CD4-positive, alpha-beta T cell treated with Interferon alpha-2 for 1 hour (primary cell): ENCODE data around the gene CLEC18C.
"Not testable (repeated sequence)": the region's sequence is repeated elsewhere in the genome, so short reads cannot be mapped to it uniquely, and the experiment has no call there.

ENCODE experiments used
- DNase-seq, 2 donors: peaks; one replicate each; pipeline ENCODE4 v3.0.0-alpha.2; 2020 to 2022

The CLEC18C gene

DNA sequence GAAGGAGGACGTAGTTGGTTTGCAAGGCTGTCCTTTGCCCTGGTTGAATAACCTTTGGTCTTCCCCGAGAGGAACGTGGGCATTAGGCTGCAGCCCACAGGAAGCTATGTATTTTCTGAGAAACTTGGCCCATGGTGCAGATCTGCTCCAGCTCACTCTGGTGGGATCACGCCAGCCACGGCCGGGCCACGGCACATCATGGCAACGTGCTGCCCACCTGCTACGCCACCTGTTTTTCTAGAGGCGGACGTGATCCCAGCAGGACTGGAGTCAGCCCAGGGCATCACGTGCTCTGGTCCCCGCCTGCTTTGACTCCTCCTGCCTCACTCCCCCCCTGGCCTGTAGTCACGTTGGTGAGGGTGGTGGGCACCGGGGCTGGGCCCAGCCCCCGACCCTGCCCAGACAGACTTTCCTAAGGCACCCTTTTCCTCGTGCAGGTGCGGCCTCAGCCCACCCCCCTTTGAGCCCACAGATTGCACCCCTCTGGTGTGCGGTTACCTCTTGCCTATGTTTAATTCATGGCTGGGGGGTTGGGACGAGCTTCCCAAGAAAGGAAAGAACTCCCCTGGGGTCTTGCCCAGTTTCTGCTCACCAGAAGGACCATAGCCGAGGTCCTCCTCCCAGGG is at the start of gene CLEC18C:
CLEC18C (plus strand) TSS at position 576 of the 626 bp plus-strand sequence. CDS start 492 bp downstream, outside the sequence.
- DNase-seq: not testable (repeated sequence)

DNA sequence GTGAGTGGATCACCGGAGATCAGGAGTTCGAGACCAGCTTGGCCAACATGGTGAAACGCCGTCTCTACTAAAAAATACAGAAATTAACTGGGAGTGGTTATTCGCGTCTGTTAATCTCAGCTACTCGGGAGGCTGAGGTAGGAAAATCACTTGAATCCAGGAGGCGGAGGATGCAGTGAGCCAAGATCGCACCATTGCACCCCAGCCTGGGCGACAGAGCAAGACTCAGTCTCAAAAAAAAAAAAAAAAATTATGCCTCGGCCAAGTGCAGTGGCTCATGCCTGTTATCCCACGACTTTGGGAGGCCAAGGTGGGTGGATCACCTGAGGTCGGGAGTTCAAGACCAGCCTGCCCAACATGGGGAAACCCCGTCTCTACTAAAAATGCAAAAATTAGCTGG is 49.8 kb upstream of the CLEC18C start:
- DNase-seq: not testable (repeated sequence)

DNA sequence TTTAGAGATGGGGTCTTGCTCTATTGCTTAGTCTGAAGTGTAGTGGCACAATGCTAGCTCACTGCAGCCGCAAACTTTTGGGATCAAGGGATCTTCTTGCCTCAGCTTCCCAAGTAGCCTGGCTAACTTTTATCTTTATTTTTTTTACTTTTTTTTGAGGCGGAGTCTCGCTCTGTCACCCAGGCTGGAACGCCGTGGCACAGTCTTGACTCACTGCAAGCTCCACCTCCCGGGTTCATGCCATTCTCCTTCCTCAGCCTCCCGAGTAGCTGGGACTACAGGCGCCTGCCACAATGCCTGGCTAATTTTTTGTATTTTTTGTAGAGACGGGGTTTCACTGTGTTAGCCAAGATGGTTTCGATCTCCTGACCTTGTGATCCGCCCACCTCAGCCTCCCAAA is 47.4 kb upstream of the CLEC18C start:
- DNase-seq: not testable (repeated sequence)

DNA sequence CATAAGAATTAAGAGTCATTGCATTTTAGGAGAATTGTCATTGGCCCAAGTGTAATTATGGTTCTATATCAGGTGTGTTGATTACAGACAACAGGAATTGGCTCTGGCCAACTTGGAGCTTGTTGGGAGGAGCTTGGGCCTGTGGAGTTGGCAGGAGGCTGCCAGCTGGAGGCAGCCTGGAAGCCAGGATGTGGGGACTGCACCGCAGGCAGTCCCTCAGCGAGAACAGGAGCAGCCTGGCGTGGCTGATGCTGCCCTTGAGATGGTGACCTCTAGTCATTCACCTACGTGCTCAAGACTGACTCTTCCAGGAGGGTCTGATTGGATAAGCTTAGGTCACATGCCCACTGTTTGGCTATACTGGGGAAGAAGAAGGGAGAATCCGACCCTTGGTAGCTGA is 45.9 kb upstream of the CLEC18C start:
- DNase-seq: not testable (repeated sequence)

DNA sequence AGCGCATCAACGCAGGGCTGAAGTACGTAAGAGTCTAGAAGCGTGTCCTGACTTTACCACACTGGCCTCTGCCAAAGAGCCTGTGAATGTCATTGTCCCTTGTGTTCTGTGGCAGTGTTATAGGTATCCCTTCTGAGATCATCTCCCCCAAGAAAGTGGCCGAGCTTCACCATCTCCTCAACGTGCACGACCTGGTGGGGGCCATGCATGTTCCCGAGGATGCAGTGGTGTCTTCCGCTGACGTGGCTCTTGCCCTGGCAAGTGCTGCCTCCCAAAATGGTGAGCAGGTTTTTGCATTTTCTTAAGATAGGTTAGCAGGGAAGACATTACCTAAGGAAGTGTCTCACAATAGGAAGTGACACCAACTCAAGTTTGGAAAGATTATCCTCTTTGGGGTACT is 44.7 kb upstream of the CLEC18C start:
- not testable (repeated sequence) for DNase-seq

DNA sequence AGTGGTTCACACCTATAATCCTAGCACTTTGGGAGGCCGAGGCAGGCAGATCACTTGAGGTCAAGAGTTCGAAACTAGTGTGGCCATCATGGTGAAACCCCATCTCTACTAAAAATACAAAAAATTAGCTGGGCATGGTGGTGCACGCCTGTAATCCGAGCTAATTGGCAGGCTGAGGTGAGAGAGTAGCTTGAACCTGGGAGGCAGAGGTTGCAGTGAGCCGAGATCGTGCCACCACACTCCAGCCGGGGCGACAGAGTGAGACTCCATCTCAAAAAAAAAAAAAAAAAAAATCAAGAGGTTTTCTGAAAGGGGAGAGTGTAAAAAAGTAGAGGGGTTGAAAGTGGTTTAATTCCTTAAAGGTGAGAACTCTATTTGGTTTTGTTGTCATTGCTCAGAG is 37.8 kb upstream of the CLEC18C start:
- not testable (repeated sequence) for DNase-seq

DNA sequence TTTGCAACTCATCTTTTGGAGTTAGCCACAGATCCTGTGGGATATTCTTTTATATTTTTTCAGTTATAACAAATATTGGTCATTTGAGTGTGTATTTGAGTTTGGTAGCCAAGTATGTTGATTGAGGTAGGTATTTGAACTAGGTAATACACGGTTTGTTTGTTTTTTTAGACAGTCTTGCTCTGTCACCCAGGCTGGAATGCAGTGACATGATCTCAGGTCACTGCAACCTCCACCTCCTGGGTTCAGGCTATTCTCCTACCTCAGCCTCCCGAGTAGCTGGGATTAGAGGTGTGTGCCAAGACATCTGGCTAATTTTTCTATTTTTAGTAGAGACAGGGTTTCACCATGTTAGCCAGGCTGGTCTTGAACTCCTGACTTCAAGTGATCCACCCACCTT is 37.0 kb upstream of the CLEC18C start:
- not testable (repeated sequence) for DNase-seq

DNA sequence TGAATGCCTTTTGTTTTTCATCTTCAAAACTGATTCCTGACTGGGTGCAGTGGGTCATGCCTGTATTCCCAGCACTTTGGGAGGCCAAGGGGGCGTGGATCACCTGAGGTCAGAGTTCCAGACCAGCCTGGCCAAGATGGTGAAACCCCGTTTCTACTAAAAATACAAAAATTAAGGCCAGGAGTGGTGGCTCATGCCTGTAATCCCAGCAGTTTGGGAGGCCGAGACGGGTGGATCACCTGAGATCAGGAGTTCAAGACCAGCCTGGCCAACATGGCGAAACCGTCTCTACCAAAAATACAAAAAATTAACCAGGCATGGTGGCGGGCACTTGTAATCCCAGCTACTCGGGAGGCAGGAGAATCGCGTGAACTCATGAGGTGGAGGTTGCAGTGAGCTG is 30.8 kb upstream of the CLEC18C start:
- DNase-seq: not testable (repeated sequence)

DNA sequence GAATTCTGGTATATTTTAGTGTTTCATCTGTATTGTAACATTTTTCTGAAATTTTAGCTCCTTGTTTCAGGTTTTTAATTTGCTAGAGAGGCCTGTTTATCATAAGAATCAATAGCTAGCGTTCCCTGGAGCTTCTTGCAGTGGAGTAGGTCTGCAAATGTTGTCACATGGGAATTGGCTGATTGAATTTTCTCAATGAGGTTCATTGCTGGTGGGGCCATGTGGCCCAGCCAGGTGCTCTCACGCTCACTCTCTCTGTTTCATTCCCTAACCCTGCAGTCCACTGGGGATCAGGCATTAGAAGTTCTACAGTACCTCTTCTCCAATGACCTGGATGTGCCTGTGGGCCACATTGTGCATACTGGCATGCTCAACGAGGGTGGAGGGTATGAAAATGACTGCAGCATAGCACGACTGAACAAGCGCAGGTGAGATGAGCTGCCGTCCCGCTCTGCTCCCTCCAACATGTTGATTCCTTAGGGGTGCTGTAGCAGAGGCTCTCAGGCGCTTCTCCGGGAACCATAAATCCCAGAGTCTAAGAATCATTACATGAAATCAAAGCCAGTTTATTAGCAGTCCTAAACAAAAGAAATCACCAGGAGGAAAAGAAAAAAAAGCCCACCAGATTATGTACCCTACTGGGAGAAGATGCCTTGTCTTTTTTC is 30.2 kb upstream of the CLEC18C start:
- DNase-seq: not testable (repeated sequence)

DNA sequence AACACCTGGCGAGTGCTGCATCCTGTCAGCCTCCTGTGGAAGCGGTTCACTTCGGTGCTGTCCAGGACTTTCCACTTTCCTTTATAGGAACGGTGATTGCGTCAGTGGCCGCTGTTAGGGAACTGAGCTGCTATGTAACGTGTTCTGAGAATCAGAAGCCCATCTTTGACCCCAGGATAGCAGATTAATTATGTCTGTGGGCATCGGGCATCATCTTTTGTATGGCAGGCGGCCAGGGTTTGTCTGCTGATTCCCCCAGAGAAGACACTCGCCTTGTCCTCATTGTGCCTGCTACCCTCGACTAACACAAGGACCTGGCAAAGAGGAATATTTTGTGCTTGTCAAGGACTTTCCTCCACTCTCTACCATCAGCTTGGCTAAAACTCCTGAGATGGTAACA is 25.7 kb upstream of the CLEC18C start:
- not testable (repeated sequence) for DNase-seq

DNA sequence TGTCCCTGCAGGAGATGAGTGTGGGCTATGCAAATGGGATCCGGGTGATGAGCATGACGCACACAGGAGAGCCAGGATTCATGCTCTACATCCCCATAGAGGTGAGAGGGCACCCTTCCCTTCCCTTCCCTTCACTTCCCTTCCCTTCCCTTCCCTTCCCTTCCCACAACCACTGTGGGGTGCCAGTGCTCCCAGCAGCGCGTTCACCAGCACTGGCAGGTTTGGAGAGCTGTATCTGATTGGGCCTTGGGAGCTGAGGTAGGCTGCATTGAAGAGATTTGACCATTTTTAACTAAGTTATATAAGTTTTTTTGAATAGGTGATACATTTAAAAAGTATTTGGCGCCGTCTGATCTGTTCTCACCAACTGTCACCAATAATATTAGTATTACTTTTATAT is 25.1 kb upstream of the CLEC18C start:
- not testable (repeated sequence) for DNase-seq

DNA sequence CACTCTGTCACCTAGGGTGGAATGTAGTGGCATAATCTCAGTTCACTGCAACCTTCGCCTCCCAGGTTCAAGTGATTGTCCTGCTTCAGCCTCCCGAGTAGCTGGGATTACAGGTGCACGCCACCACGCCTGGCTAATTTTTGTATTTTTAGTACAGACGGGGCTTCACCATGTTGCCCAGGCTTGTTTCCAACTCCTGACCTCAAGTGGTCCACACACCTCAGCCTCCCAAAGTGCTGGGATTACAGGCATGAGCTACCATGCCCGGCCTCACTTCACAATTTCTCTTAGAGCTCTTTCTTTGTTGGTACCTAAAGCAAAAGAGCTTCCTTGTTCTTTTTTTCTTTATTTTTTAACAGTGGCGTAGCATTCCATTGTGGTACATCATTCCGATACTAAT is 24.3 kb upstream of the CLEC18C start:
- not testable (repeated sequence) for DNase-seq

DNA sequence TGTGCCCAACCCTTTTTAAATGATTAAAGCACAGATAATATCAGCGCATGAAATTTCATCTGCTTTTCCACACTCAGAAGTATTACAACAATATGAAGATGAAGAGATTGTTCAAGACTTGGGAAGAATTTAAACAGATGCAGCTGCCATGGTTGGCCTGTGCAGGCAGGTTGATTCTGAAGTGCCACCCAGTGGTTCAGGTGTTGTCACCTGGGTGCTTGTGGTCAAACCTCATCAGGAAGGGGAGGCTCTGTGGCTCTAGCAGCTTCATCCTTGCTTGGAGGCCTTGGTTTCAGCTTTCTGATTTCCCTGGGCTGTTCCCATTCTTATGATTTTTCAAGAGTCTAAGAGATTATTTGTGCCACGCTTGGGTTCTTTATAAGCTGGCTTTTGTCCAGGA is 22.2 kb upstream of the CLEC18C start:
- no peak for DNase-seq

DNA sequence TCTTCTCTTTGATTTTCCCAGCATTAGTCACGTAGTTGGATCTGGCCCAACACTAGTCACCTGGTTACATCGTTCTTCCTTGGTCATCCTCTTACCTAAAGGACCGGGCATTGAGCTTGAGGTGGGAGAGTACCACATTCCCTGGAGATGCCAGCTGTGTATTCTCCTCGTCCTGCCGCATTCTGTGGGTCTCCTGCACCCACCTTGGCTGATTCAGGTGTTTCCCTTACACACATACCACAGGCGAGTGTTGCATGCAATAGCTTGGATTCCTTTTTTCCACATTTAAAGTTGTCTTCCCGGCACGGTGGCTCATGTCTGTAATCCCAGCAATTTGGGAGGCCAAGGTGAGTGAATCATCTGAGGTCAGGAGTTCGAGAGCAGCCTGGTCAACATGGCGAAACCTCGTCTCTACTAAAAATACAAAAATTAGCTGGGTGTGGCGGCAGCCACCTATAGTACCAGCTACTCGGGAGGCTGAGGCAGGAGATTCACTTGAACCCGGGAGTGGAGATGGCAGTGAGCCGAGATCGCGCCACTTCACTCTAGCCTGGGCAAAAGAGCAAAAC is 21.6 kb upstream of the CLEC18C start:
- DNase-seq: no peak

DNA sequence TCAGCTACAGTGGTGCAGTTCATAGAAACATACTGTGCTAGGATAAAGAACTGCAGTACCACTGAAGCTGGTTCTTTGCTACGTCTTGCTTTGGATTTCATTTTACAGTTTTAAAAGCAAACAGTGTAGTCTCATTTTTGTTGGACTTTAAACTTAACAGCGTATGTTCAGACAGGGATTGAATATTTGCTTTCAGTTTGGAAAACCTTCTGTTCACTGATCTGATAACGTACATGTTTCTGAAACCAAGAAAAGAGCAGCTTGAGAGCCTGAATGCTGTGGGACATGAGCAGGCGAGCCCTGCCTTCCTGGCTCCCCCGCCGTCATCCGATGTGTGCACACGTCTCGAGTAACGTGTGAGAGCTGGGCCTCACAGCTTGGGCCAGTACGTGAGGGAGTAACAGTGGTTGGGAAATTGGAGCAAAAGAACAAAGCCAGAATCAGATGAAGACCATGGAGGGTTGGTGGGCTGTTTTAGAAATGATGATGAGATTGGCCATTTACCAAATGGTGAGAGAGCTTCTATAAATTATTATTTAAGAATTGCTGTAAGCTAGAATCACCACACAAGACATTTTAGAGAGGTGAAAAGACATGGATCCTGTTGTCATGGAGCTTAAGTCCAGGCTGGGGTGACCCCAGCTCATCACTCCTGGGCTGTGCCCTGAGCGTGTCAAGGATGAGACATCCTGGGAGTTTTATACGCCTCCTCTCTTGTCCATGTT is 20.8 kb upstream of the CLEC18C start:
- no peak for DNase-seq

DNA sequence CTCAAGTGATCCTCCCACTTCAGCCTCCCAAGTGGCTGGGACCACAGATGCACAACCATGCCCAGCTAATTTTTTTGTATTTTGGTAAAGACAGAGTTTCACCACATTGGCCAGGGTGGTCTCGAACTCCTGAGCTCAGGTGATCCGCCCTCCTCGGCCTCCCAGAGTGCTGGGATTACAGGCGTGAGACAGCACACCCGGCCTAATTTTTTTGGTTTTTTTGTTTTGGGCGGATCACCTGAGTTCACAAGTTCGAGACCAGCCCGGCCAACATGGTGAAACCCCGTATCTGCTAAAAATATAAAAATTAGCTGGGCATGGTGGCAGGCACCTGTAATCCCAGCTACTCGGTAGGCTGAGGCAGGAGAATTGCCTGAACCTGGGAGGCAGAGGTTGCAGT is 18.9 kb upstream of the CLEC18C start:
- not testable (repeated sequence) for DNase-seq

DNA sequence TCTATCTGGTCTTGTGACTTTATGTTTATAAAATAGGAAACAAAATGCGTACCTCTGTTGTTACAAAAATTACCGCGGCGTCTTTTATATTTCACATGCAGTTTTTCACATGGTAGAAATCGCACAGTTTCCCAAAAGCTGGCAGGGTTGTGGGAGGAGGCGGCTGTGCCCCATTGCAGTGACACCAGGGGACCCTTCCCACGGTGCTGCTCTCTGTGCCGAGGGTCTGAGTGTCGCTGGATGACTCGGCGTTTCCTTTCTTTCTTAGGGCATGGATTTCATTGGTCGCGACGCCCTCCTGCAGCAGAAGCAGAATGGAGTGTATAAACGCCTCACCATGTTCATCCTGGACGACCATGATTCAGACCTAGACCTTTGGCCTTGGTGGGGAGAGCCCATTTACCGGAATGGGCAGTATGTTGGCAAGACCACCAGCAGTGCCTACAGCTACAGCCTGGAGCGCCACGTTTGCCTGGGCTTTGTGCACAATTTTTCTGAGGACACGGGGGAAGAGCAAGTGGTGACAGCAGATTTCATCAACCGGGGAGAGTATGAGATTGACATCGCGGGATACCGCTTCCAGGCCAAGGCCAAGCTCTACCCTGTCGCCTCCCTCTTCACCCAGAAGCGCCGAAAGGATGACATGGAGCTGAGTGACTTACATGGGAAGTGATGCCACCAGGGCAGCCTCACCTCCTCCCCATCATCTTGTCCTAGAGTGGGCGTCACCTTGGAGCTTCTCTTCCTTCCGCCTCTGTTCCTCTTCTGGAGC is 17.2 kb upstream of the CLEC18C start:
- no peak for DNase-seq

DNA sequence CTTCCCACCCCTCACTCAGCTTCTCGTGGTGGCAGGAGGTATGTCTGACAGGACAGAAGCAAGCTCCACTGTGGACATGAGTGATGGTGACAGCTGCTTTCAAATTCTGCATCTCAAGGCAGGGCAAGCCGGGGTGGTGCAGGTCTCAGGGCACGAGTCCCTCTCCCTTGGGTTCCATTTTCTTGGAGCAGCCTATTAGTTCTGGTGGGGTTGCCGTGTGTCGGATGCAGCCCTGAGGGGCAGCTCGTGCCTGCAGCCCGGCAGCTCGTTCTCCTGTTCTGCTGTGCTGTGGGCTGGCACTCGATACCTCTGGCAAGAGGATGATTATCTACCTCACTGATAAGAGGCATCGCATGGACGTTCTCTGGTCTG is 16.5 kb upstream of the CLEC18C start:
- no peak for DNase-seq

DNA sequence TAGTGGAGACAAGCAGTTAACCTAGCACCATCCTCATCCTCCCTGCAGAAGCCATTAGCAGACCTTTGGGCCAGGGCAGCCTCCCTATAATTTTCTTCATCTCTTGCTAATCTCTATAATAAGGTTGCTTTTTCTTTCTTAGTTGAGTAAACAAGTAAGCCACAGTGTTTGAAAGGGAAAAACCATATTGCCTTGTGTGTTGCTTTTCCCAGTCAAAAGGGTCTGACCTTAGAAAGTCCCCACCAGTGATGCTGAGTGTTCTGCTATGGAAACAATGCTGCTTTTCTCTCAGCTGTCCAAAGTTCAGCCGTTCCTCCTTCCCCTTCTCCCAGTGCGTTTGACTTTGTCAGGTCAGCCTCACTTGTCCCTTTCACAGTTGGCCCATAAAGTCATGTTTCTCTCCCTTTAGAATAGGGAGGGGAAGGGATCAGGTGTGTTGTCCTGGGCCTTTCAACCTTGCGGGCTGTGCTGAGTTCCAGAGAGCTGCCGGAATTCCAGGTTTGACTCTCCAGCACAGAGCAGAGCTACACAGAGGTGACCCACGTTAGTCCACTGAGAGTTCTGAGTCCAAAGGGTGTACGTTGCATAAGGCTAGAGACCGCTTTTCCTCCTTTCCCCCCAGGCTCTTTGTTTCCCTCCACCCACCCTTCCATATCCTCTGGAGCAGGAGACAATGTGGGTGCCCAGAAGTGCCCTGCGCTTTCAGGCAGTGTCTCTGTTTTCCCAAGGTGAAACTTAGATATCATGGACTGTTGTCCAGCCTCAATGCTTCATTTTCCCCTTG is 15.9 kb upstream of the CLEC18C start:
- no peak for DNase-seq

DNA sequence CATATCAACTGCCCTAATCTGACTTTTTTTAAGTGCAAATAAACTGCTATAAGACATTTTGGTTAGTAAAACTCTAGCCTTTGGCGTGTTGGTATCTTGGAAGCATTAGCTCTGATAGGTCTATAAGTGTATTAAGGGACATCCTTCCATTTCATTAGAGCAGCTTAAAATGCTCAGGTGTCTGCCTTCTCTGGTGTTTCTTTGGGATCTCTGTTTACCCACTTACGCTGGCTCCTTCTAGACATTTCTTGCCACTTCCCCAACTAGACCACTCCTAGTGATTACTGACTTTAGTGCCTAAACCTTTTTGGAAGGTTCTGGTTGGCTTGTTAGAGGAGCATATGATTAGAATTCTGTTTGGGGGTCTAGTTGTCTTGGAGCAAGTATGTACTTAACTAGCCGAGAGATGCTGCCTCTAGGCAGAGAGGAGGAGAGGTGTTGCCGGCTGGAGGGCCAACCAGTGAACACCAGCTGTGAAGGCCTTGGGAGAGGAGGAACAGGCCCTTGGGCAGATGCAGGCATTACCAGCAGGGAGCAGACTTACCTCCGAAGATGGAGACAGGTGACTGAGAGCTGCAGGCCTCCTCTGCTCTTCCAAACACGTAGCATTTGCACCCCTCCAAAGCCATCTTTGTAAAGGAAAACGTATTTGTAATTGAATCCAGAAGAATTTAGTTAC is 15.2 kb upstream of the CLEC18C start:
- no peak for DNase-seq
